HG03175 (cell line): ENCODE measurements around the gene MAGEA8.
"Not testable (repeated sequence)": the region's sequence is repeated elsewhere in the genome, so short reads cannot be mapped to it uniquely, and the experiment has no call there.

Experiments used
- ATAC-seq: cut with Tn5 transposase; IDR thresholded peaks from one replicate; pipeline ENCODE4 v1.9.1; 2021; ENCODE audit warnings: mild to moderate bottlenecking, moderate library complexity; ENCODE audit not compliant: unreplicated experiment

MAGEA8 gene

DNA sequence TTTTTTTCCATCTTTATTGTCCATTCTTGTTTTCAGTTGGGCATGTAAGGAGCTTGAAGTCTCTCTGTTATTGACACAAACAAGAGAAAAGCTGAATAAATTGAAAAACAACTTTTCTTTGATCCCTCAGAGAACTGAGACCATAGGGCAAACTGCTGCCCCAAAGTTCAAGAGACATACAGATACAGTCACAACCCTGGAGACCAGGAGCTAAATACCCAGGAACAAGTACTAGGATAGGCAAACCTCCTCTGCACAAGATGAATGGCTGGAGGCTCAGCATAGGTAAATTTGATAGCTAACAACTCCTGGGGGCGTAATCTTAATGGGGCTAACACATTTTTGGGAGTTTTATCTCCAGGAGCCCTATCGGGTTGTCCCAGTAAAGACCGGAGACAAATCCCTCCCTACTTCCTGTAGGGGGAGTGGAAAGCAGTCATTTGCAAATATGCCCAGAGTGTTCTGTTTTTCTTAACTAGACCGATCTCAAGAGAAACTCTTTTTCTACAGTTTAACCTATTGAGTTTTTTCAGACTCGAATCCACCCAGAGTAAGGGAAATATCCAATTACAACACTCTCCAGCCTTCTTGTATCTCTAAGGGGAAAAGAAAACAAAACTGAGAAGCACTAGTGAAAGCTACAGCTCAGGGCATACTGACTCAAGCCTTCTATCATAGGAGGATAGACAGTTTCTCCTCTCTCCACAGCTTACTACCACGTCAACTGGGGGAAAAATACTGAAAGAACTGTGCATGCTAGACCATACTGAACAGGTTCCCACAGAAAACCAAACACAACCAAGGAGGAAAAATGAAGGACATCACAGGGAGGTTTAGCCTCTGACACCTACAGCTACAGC is 23.1 kb downstream of the MAGEA8 start:
- peak; percentile 81 for ATAC-seq

DNA sequence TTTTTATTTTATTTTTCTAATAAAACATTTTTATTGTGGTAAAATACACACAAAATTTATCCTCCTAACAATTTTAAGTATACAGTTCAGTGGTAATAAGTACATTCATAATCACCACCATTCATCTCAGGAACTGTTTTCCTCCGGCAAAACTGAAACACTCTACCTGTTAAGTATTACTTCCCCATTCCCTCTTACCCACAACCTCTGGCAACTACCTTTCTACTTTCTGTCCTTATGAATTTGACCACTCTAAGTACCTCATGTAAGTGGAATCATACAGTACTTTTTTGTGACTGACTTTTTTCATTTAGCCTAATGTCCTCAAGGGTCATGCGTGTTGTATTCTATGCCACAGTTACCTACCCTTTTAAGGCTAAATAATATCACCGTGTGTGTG is 27.3 kb downstream of the MAGEA8 start:
- ATAC-seq, result no peak

DNA sequence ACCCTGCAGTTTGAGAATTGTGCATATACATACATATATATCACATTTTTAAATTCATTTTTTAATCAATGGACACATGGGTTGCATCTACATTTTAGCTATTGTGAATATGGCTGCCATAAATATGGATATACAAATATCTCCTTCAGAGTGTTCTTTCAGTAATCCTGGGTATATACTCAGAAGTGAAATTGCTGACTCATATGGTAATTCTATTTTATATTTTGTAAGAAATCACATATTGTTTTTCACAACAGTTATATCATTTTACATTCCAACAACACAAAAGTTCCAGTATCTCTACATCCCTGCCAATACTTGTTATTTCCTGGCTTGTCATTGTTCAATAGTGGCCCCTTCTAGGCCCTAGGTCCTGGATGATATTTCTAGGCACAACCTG is 27.7 kb downstream of the MAGEA8 start:
- ATAC-seq, result no peak

DNA sequence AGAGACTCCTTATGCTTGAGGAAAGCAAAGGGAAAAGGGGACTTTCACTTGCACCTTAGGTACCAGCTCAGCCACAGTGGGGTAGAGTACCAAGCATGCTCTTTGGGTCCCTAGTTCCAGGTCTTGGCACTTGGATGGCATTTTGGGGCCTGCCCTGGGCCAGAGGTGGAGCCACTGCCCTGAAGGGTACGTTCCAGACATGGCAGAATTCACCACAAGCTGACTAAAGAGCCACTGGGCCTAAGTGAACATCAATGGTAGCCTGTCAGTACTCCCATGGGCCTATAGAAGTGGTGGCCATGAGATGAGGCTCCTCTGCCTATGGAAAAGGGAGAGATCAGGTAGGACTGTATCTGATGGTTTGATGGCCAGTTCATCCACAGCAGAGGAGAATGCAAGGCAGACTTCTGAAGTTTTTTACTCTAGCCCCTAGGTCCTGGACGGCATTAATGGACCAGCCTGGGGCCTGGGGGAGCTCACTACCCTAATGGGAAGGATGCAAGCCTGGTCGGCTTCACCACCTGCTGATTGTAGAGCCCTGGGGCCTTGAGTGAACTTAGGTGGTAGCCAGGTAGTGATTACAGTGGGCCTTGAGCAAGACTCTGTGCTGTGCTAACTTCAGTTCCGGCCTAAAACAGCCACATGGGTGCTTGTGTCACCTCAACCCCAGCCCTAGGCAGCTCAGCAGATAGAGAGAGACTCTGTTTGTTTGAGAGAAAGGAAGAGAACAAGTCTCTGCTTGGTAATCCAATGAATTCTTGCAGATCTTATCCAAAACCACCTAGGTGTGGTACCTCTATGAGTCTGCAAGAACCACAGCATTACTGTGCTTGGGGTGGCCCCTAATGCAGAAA is 28.6 kb downstream of the MAGEA8 start:
- no peak for ATAC-seq

DNA sequence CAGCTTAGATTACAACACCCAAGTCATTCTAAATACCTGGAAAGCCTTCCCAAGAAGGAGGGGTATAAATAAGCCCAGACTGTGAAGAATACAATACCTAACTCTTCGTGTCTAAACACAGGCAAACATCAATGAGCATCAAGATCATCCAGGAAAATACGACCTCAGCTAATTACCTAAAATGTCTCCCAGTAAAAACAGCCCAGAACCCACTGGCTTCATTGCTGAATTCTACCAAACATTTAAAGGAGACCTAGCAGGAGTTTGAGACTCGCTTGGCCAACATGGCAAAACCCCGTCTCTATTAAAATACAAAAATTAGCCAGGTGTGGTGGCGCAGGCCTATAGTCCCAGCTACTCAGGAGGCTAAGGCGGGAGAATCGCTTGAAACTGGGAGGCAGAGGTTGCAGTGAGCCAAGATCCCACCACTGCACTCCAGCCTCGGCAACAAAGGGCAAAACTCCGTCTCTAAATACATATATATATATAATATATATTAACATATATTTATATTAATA is 29.3 kb downstream of the MAGEA8 start:
- no peak for ATAC-seq

DNA sequence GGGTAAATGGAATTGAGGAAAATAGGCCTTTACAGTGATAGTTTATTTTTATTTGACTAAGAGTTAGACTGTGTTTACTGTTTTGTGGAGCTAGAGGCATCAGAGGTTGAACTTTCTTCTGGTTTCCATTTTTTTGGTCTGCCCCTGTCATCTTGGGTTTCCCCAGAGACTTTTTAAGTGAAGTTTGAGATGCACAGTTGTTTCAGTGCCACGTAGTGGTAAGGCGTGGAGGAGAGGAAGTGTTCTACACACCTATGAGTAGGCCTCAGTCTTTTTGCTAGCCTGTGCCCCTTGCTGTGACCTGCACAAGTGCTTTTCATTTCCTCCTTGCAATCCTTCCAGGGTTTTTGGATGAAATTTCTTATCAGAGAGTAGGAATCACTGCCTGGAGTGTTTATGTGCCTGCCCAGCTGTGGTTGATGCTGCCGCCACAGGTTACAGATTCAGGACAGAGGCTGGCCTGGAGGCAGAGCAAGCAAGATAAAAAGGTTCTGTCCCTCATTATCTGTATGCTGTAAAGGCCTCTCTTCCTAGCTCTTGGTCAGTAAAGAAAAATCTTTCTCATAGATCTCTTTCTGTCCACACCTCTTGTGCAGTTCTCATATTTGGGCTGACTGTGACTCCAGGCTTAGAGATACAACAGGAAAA is 35.9 kb downstream of the MAGEA8 start:
- peak; percentile 74 for ATAC-seq

DNA sequence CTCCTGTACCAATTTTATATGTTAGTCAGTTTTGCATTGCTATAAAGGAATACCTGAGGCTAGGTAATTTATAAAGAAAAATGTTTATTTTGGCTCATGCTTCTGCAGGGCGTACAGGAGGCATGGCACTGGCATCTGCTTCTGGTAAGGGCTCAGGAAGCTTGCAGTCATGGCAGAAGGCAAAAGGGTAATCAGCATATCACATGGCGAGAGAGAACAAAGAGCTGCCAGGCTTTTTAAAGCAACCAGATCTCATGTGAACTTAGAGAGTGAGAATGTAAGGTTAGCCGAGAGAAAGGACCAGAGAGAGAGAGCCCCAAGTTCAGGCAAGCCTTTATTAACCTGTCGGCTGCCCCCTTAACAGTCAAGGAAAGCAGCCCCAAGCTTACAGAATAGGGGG is 42.9 kb downstream of the MAGEA8 start:
- not testable (repeated sequence) for ATAC-seq

DNA sequence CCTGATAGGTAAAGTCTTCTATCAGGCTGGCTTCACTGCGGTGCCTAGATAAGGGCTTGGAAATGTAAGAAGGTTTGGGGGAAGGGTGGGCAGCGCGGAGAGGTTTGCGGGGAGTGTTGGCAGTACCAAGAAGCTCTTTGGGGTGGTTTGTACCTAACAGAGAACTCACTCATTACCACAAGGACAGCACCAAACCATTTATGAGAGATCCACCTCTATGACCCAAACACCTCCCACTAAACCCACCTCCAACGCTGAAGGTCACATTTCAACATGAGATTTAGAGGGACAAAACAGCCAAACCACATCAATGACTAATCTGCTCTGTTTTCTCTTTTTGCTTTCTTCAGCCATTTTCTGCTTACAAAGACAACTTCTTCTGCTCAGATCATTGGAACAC is 43.5 kb downstream of the MAGEA8 start:
- not testable (repeated sequence) for ATAC-seq

DNA sequence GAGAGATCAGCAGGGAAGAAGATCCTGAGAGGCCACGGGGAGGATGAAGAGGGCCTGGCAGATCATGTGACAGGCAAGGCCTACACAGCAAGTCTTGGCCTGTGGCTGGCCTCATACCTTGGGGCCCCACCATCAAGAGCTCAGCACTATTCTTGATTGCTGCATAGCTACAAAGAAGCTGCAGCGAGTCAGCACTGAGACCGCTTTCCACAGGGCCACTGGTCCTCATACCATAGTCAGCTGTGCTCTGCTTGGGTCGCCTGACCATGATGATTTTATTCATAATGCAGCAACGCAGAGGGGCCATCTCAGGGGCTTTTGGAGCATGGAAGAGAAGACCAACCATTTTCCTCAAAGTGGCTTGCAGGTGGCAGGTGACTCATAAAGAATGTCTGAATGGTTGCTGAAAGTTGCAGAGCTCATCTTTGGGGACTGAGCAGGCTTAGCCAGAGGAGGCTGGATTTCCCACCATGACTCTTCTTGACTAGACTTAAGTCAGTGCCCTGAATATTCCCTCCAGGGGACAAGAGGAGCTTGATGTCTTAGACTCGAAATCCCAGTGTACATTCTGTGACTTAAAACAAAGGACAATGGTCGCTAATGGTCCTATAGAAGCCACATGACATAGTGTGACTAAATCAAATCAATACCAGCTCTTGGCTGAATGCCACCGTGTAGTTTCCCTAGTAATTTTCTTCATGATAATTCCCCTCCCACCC is 46.4 kb downstream of the MAGEA8 start:
- not testable (repeated sequence) for ATAC-seq

DNA sequence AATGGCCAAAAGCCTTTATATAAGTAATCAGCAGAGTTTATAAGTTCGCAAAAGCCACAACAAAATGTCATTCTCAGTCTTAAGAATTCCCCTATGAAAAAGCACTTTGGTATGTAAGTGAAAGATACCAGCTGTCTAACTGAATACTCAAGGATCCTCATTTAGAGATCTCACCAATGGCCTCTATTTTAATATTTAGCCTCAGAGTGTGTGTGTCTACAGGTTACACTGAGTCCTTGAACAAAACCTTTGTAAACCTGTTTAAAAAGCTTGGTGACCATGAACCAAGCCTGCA is 46.9 kb downstream of the MAGEA8 start:
- ATAC-seq, result not testable (repeated sequence)

DNA sequence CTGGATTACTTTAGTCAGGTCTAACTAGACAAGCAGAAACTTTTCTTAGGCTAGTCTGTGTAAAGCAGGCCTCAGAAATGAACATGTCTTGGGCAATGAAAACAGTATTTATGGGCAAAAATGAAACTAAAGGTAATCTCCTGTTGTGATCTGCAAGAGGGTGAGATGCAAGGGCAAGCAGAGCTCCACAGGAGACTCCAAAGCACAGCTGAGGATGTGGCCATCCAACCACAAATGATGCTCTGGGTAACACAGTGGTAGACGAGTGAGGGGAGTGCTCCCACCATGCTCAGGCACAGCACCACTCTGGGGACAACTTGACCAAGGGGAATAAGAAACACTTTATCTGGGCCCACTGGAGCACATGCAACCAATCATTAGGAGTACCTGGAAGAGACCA is 47.7 kb downstream of the MAGEA8 start:
- ATAC-seq, result not testable (repeated sequence)

DNA sequence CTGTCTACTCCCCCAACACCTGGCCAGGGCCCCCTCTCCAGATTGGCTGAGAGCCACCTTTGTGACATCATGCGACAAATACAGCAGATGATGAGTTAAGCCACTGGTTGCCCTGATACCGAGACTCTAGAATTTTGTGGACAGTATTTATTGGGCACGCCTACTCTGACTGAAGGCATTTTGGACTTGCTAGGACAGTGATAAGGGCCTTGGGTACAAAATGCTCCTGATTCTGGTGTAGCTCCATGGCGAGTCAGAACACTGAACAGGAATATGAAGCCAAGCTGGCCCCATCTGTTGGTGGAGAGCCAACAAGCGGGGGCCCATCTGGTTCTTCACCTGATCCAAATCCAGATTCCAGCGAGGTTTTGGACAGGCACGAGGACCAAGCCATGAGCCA is 48.4 kb downstream of the MAGEA8 start, which contains the start of gene HSFX4:
HSFX4 (plus strand) TSS at position 174 of the 400 bp plus-strand sequence; CDS start at position 246, 72 bp downstream.
- ATAC-seq, result not testable (repeated sequence)

DNA sequence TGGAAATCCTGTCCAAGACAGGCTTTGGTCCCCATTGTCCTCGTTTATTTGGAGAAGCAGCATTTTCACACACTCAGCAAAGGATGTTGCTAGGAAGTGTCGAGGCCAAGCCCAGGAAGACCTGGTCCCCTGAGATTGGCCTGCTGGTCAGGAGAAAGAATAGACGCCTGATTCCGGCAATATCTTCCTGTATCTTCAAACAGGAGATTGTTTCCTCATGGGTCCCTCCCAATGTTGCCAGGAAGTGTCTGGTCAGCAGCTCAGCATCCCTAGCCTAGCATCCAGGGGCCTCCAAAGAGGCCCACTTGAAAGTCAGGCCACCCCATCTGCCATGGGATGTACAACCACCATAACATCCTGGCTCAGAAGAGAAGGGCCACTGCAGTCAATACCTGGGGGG is 50.4 kb downstream of the MAGEA8 start:
- ATAC-seq, result not testable (repeated sequence)

DNA sequence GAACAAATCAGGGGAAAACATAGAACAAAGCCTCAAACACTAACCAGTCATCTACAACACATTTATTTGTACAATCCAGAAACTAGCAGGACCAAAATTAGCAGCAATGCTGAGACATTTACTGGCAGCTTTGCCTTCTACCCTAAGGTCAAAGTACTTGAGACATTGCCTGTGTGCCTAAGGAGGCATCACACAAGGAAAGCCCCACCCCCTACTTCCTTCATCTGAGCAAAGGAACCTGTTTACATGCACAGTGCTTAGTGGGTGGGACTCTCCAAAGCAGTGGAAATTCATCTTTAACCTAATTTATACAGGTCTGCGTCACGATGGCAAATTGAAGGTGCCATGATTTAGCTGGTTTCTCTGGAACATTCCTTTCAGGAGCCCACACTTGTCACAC is 51.2 kb downstream of the MAGEA8 start:
- not testable (repeated sequence) for ATAC-seq

DNA sequence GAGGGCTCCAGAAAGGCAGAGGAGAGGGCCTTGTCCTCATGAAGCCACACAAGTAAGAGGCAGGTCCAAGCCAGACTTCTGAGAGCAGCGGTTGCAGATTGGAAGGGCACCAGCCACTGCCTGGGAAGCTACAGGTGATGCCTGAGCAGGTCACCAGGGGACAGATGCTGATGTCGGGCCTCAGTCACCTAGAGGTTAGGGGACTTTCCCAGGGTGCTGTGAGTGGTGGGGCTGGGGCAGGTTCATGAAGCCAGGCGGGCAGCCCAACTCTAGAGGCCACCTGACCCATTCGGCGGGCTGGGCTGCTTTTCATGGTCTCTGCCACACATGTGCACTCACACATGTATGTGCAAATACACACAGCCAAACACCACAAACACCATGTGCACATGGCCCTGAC is 52.0 kb downstream of the MAGEA8 start:
- ATAC-seq, result not testable (repeated sequence)

DNA sequence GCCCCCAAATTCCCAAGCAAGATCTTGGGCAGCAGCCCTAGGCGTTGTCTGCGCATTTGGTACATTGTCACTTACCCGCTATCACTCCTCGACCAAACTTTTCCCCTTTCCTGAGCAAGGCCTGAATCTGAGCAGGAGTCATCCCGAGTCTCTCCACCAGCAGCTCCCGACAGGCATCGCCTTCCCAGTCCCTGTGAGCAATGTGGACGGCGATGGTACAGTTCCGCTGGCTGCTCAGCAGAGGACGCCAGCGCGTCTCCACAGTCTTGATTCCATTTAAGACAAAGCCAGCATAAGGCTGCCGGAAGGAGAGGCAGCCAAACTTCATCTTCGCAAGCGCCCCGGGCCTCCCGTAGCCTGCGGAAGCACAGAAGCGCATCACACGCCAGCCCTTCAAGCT is 52.6 kb downstream of the MAGEA8 start:
- ATAC-seq, result not testable (repeated sequence)
